Suprapubic skin (tissue), 4 donors: ENCODE data around the gene SH3GL2. TPM values are rescaled to one million over a fixed set of nuclear protein-coding genes. Genes with fewer than 3 reads are reported as not detected.

Source experiments
- DNase-seq, 2 donors: peaks; one replicate each; pipeline ENCODE4 v3.0.0-alpha.2; 2019; ENCODE audit warnings: low spot score in 2 of 2
- H3K27ac ChIP-seq: fragments of 200-600 bp; sonication (generic); one replicate; pipeline ENCODE4 v1.5.1; 2019
- H3K27me3 ChIP-seq: fragments of 200-600 bp; sonication (generic); one replicate; pipeline ENCODE4 v1.5.1; 2019
- H3K36me3 ChIP-seq: fragments of 200-600 bp; sonication (generic); one replicate; pipeline ENCODE4 v1.5.1; 2019
- H3K4me1 ChIP-seq: fragments of 200-600 bp; sonication (generic); one replicate; pipeline ENCODE4 v1.5.1; 2019
- H3K4me3 ChIP-seq: fragments of 200-600 bp; sonication (generic); one replicate; pipeline ENCODE4 v1.5.1; 2019; ENCODE audit warnings: mild to moderate bottlenecking
- H3K9me3 ChIP-seq: fragments of 200-600 bp; sonication (generic); one replicate; pipeline ENCODE4 v1.5.1; 2019
- EP300 ChIP-seq: sonication (generic); formaldehyde crosslinking; IDR thresholded peaks from one replicate; pipeline ENCODE4 v1.6.1; 2017; ENCODE audit warnings: antibody characterized with exemption
- POLR2A ChIP-seq, 2 donors: fragments of 450-650 bp; IDR thresholded peaks; one replicate each; pipeline ENCODE4 v1.6.1; 2017; ENCODE audit warnings: antibody characterized with exemption in 2 of 2, mild to moderate bottlenecking in 2 of 2, moderate library complexity in 2 of 2
- POLR2AphosphoS5 ChIP-seq, 3 donors: sonication (generic); formaldehyde crosslinking; IDR thresholded peaks; one replicate each; pipeline ENCODE4 v1.6.1; 2017; ENCODE audit warnings: antibody characterized with exemption in 3 of 3
- WGBS: methylation state at CpG from one replicate; pipeline ENCODE4 v1.1.5; 2018; 5-methylcytosine and 5-hydroxymethylcytosine counted together
- total RNA-seq, 4 donors: library from RNA; depleted of rRNA; stranded (reverse); fragments of >200 nt; gene quantifications; one replicate each; pipeline ENCODE4 v1.1.0, GENCODE V29; 2016
- TF ChIP-seq, protein P1 (sequence below), 2 donors: fragments of 200-600 bp in 1 of 2; fragments of 450-650 bp in 1 of 2; sonication (generic) in 1 of 2; IDR thresholded peaks; one replicate each; pipeline ENCODE4 v1.5.1; 2016 to 2019; ENCODE audit warnings: antibody characterized with exemption in 2 of 2, mild to moderate bottlenecking in 1 of 2, moderate library complexity in 1 of 2

Gene SH3GL2
- total RNA-seq, 4 donors from 2014 or later = not detected

DNA sequence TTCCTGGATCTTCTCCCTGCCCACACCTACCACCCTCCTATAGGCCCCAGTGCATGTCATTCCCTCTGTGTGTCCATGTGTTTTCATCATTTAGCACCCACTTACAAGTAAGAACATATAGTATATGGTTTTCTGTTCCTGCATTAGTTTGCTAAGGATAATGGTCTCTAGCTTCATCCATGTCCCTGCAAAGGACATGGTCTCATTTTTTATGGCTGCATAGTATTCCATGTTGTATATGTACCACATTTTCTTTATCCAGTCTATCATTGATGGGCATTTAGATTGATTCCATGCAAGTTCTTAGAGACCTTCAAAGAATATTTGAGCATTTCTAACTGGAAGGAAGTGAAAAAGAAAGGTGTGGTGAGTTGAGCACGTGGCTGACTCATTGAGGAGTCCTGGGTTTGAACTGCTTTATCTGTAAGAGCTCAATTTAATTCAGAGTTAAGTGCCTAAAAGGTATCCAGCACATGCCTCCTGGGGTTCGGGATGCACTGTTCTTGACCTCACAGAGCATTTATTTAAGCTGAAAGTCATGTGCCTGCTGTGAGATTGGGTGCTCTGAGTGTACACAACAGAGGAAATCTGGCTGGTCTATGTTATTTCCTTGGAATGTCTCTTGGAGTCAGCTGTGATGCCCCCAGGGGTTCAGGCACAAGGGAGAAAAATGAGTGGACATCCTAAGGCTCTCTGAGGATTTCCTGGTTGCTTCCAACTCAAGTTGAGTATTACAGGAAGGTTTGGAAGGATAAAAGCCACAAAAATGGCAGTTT lies 56.4 kb downstream of the SH3GL2 start:
- Histone ChIP-seq H3K36me3 (no peaks in the 10 kb centered on the region), H3K9me3 (no peaks in the 10 kb centered on the region), H3K4me3 (no peak overlapping the region), H3K4me1 (no peaks in the 10 kb centered on the region), H3K27me3 (no peaks in the 10 kb centered on the region), H3K27ac (no peak overlapping the region)
- no peak for DNase-seq
- WGBS = 63% methylated on average over 2 of the region's 2 CpGs
- TF ChIP-seq POLR2A (IDR thresholded peaks at IDR 0.05) (no peak), POLR2AphosphoS5 (IDR thresholded peaks at IDR 0.05) (no peak), EP300 (no peak)
- TF ChIP-seq, protein P1, sequence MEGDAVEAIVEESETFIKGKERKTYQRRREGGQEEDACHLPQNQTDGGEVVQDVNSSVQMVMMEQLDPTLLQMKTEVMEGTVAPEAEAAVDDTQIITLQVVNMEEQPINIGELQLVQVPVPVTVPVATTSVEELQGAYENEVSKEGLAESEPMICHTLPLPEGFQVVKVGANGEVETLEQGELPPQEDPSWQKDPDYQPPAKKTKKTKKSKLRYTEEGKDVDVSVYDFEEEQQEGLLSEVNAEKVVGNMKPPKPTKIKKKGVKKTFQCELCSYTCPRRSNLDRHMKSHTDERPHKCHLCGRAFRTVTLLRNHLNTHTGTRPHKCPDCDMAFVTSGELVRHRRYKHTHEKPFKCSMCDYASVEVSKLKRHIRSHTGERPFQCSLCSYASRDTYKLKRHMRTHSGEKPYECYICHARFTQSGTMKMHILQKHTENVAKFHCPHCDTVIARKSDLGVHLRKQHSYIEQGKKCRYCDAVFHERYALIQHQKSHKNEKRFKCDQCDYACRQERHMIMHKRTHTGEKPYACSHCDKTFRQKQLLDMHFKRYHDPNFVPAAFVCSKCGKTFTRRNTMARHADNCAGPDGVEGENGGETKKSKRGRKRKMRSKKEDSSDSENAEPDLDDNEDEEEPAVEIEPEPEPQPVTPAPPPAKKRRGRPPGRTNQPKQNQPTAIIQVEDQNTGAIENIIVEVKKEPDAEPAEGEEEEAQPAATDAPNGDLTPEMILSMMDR (IDR thresholded peaks at IDR 0.05) = no peak

DNA sequence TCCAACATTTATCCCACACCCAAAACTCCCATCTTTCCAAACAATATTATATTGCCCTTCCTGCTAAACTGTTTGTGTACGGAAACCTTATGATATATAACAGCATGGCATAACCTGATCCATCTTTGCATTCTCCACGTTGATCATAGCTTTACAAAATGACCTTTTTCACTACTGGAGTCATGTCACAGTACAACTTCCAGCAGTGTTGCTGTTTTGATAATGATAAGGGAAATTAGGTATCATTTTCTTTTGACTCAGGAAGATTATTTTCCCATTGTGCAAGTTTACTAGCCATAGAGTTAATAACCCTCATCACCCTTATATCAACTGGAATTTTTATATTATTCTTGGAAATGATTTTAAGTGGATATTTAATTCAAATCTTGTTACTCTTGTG lies 57.5 kb downstream of the SH3GL2 start:
- TF ChIP-seq, protein P1 (IDR thresholded peaks at IDR 0.05) = no peak
- no peak for TF ChIP-seq EP300
- TF ChIP-seq POLR2A (IDR thresholded peaks at IDR 0.05) = no peak
- TF ChIP-seq POLR2AphosphoS5 (IDR thresholded peaks at IDR 0.05) = no peak
- no peak for DNase-seq
- H3K27ac ChIP-seq = no peak overlapping the region

DNA sequence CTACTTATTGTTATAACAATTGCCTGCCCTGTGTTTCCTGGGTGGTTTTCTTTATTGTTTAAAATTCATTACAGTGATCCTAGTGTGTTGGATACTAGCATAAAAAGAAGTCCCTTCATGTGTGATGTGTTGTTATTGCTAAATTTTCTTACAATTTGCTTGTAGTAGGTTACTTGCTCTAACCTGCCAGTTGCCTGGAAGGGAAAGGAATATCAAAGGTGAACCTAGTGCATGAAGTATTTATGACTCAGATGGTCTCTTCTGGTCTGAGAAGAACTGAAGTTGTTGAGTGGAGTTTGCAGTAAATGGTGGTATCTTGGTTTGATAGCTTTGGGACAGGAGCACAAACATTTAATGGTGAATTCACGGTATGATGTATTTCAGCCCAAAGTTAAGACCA lies 58.0 kb downstream of the SH3GL2 start:
- no peak for DNase-seq
- Histone ChIP-seq H3K4me1 (no peaks in the 10 kb centered on the region), H3K36me3 (no peaks in the 10 kb centered on the region), H3K9me3 (no peaks in the 10 kb centered on the region), H3K27me3 (no peaks in the 10 kb centered on the region), H3K27ac (no peak overlapping the region), H3K4me3 (no peak overlapping the region)
- WGBS = 91% methylated on average over 1 of the region's 1 CpG
- no peak for TF ChIP-seq POLR2AphosphoS5 (IDR thresholded peaks at IDR 0.05)
- TF ChIP-seq, protein P1 (IDR thresholded peaks at IDR 0.05) = no peak
- TF ChIP-seq EP300 = no peak

More for the DNA sequence above, 57.5 kb downstream of the SH3GL2 start:
- no peaks in the 10 kb centered on the region for H3K27me3 ChIP-seq
- no peaks in the 10 kb centered on the region for H3K36me3 ChIP-seq
- 68% methylated on average over 2 of the region's 2 CpGs for WGBS
- no peak overlapping the region for H3K4me3 ChIP-seq
- no peaks in the 10 kb centered on the region for H3K4me1 ChIP-seq
- H3K9me3 ChIP-seq = no peaks in the 10 kb centered on the region

DNA sequence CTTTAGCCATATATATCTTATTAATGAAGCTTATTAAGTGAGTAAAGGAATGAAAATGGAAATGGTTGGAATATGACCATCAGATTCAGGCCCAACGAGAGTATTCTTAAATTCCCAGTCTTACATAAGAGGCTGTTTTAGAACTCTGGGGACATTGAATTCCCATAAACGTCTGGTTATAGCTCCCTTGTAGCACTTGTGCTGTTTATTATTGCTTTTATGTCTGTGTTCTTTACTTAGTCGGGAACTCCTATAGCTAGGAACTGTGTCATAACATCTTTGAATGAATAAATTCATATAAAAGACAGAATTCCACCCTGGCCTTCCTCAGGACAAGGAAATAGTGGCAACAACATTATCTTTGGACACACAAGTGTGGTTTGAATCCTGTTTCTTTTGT lies 58.4 kb downstream of the SH3GL2 start:
- no peak overlapping the region for H3K27ac ChIP-seq
- H3K36me3 ChIP-seq = no peaks in the 10 kb centered on the region
- no peak for DNase-seq
- TF ChIP-seq POLR2A (IDR thresholded peaks at IDR 0.05) (no peak), POLR2AphosphoS5 (IDR thresholded peaks at IDR 0.05) (no peak), EP300 (no peak)
- TF ChIP-seq, protein P1 (IDR thresholded peaks at IDR 0.05) = no peak
- 70% methylated on average over 3 of the region's 3 CpGs for WGBS
- H3K4me3 ChIP-seq = no peak overlapping the region
- H3K9me3 ChIP-seq = no peaks in the 10 kb centered on the region
- no peaks in the 10 kb centered on the region for H3K4me1 ChIP-seq
- no peaks in the 10 kb centered on the region for H3K27me3 ChIP-seq

DNA sequence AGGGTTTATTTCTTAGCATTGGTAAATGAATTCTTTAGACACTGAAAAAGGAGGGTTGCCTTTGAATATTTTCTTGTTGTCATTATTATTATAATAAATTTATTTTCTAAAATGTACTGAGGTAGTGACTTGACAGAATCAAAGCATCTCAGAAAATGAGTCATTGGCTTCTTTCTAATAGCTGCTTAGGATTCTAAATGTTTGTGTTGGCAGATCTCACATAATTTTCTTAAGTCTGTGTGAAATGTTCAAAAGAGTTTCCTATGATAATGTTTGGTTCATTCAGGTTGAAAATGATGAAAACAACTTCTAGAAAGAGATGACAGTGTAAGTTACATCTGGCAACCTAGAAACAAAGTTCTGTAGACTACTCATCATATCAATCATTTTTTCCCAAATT lies 69.7 kb downstream of the SH3GL2 start:
- TF ChIP-seq EP300 = no peak
- TF ChIP-seq, protein P1 (IDR thresholded peaks at IDR 0.05) = no peak
- no peak for TF ChIP-seq POLR2AphosphoS5 (IDR thresholded peaks at IDR 0.05)
- no peak for TF ChIP-seq POLR2A (IDR thresholded peaks at IDR 0.05)
- no peaks in the 10 kb centered on the region for H3K27me3 ChIP-seq
- H3K9me3 ChIP-seq = no peaks in the 10 kb centered on the region
- no peaks in the 10 kb centered on the region for H3K36me3 ChIP-seq
- no peak for DNase-seq
- H3K4me1 ChIP-seq = no peaks in the 10 kb centered on the region
- no peak overlapping the region for H3K27ac ChIP-seq
- no peak overlapping the region for H3K4me3 ChIP-seq
